Measurements from ENCODE around the gene ALG12.
"Not testable (repeated sequence)": the region's sequence is repeated elsewhere in the genome, so short reads cannot be mapped to it uniquely, and the experiment has no call there.

Gene ALG12

DNA sequence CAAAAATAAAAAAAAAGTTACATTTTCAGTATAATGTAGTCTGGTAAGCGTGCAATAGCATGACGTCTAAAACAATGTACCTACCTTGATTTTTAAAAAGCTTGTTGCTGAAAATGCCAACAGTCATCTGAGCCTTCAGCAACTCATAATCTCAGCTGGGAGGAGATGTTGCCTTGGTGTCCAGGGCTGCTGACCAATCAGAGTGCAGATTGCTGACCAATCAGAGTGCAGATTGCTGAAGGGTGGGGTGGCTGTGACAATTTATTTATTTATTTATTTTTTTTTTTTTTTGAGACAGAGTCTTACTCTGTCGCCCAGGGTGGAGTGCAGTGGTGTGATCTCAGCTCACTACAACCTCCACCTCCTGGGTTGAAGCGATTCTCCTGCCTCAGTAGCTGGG, 46.8 kb downstream of the ALG12 start:
- DNase-seq (ENCODE audit: extremely low read depth in 1 of 2, low read depth in 1 of 2) = no peak

DNA sequence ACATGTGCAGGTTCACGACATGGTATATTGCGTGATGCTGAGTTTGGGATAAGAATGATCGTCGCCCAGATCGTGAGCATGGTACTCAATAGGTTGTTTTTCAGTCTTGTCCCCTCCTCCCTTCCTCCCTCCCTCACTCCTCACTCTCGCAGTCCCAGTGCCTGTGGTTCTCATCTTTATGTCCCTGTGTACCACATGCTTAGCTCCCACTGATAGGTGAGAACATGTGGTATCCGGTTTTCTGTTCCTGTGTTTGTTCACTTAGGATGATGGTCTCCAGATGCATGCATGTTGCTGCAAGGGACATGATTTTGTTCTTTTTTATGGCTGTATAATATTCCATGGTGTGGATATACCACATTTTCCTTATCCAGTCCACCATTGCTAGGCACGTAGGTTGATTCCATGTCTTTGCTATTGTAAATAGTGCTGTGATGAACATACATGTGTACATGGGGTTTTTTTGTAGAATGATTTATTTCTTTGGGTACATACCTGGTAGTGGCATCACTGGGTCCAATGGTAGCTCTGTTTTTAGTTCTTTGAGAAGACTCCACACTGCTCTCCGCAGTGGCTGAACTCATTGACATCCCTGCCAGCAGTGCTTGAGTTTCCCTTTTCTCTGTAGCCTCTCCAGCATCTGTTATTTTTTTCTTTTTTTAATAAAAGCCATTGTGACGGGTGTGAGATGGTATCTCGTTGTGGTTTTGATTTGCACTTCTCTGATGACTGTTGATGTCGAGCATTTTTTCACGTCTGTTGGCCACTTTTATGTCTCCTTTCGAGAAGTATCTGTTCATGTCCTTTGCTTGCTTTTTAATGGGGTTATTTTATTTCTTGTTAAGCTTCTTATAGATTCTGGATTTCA, 48.2 kb downstream of the ALG12 start:
- no peak for DNase-seq (ENCODE audit: extremely low read depth in 1 of 2, low read depth in 1 of 2)

GRCh38 chr22:49869086-49869830, 49.0 kb downstream of the ALG12 start:
- no peak for DNase-seq (ENCODE audit: extremely low read depth in 1 of 2, low read depth in 1 of 2)

- DNase-seq (ENCODE audit: extremely low read depth in 1 of 2, low read depth in 1 of 2) = no peak
These were observed 50.7 kb downstream of the ALG12 start for GRCh38 chr22:49867303-49868265.

DNA sequence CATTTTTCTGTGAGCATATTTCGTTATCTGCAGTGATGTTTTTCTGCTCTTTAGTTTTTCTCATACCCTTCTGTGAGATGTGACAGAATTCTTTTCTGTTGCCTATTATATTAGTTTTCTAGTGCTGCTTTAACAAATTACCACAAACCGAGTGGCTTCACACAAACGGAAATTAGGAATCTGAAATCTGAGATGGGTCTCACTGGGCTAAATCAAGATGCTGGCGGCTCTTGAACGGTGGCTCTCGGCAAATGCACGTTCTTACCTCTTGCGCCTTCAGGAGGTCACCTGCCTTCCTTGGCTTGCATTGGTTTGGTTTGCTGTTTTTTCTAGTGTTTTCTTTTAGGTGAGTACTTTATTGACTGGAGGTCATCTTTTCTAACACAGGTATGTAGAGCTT, 51.6 kb downstream of the ALG12 start:
- no peak for DNase-seq (ENCODE audit: extremely low read depth in 1 of 2, low read depth in 1 of 2)

DNA sequence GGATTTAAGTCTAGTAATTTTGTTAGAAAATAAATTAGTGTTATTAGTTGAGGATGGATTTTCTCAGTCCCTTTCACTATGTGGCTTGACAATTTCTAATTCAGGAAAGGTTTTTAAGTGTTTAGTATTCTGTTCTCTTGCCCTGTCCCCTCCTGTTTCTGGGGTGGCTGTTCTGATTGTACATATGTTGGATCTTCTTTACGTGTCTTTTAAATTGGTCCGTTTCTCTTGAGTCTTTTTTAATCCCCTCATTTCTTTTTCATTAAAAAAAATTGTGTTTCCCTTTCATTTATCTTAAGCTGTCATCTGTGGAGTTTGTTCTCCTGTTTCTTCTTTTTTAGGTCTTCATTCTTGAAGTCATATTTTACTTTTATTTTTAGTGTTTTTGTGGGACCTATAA, 52.1 kb downstream of the ALG12 start:
- no peak for DNase-seq (ENCODE audit: extremely low read depth in 1 of 2, low read depth in 1 of 2)

DNA sequence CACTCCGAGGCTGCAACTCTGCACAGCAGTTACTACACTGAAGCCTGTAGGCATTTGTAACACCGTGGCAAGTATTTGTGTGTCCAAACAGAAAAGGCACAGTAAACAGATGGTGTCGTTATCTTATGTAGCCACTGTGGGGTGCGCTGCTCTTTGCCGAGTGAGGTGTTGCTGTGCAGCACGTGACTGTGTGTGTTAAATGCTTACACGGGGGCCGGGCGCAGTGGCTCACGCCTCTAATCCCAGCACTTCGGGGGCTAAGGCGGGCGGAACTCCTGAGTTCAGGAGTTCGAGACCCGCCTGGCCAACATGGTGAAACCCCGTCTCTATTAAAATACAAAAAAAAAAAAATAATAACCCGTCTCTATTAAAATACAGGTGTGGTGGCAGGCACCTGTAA, 53.1 kb downstream of the ALG12 start:
- DNase-seq (ENCODE audit: extremely low read depth in 1 of 2, low read depth in 1 of 2) = no peak

GRCh38 chr22:49863931-49864330, 54.3 kb downstream of the ALG12 start:
- no peak for DNase-seq (ENCODE audit: extremely low read depth in 1 of 2, low read depth in 1 of 2)

GRCh38 chr22:49862496-49862776, 55.8 kb downstream of the ALG12 start:
- no peak for DNase-seq (ENCODE audit: extremely low read depth in 1 of 2, low read depth in 1 of 2)

DNA sequence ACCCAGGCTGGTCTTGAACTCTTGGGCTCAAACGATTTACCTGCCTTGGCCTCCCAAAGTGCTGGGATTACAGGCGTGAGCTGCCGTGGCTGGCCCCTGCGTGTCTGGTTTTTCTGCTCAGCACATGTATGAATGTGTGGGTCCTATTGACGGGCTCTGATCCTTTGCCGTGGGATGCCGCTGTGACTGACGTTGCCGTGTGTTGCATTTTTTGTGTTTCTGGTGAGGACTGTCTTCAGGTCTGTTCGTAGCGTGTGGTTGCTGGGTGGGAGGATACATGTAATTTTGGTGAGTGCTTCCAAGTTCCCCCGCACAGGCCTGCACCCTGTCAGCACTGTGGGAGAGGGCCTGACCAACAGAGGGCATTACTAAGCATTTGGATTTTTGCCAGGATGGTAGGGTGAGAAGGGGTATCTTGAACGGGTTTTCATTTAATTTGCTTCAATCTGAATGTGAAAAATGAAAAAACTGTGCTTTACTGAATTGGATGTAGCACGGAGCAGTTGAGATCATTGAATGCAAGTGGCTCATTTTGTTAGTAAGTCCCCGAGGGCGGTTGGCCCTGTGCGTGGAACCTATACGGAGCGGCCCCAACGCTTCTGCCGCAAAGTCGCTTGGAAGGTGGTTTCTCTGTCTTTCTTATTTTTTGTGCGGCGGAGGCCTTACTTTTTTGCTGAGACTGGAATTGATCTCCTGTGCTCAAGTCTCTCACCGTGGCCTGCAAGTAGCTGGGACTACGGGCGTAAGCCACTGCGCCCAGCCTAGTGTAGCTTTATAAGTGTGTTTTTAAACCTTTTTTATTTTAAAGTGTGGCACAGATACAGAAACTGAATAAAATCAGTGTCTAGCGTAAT, 56.4 kb downstream of the ALG12 start:
- DNase-seq (ENCODE audit: extremely low read depth in 1 of 2, low read depth in 1 of 2) = no peak

- DNase-seq (ENCODE audit: extremely low read depth in 1 of 2, low read depth in 1 of 2) = no peak
These were observed 59.4 kb downstream of the ALG12 start for GRCh38 chr22:49858827-49859226.

GRCh38 chr22:49856766-49857618, 61.2 kb downstream of the ALG12 start:
- no peak for DNase-seq (ENCODE audit: extremely low read depth in 1 of 2, low read depth in 1 of 2)

DNA sequence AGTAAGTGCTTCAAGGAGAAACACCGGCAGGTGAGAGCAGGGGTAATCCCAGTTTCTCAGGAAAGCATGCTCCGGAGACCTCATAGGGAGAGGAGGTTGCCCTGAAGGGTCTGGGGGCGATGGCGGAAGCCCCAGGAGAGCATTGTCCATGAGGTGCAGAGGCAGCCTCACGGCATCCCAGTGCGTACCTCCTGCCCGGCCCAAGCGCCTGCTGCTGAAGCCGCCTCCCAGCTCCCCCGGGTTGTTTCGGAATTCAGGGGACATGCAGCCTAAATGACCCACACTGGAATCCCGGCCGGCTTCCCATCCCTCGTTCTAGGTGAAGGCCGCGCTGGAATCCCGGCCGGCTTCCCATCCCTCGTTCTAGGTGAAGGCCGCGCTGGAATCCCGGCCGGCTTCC, 61.9 kb downstream of the ALG12 start:
- no peak for DNase-seq (ENCODE audit: extremely low read depth in 1 of 2, low read depth in 1 of 2)

- DNase-seq (ENCODE audit: extremely low read depth in 1 of 2, low read depth in 1 of 2) = no peak
These were observed 62.9 kb downstream of the ALG12 start for GRCh38 chr22:49855251-49855911.

DNA sequence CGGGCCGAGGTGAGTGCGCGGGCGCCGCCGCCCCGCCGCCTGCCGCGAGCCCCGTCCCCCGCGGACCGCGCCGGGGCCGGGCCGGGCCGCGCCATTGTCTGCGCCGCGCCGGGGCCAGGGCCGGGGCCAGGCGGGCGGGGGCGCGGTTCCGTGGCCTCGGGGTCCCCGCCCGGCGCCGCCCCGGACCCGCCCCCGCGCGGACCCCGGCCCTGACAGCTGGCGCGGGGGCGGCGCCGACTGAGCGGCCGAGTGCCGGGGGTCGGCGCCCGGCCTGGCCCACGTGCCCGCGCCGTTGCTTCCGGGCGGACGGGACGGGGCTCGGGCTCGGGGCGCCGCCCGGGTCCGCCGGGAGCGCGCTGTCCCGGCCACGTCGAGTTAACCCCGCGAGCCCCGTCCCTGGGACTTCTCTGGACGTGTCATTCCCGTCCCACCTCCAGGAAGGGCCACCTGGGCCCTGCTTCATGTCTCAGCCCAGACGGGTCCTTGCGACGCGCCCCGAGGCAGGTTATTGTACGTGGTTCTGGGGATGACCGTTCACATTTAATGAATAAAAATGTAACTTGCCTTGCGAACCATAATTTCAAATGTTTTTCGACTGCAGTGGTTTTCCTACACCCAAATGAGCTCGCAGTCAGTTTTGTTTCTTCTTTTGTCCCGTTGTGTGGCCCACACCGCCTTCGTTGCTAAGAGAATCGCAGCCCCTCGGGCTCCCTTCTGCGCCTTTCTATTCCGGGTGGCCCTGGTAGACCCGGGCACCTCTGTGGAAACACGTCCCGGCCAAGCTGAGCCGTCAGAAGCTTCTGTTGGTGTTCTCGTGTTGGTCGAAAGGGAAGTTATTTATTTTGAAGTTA, 64.0 kb downstream of the ALG12 start:
- no peak for DNase-seq (ENCODE audit: extremely low read depth in 1 of 2, low read depth in 1 of 2)

GRCh38 chr22:49852898-49853894, 65.0 kb downstream of the ALG12 start, which contains the start of gene ZBED4:
TSS of gene ZBED4 (plus strand) at chr22:49853844. CDS start at chr22:49883663, 29,819 bp downstream.
- DNase-seq (ENCODE audit: extremely low read depth in 1 of 2, low read depth in 1 of 2) = peak; percentile 91 to 99

DNA sequence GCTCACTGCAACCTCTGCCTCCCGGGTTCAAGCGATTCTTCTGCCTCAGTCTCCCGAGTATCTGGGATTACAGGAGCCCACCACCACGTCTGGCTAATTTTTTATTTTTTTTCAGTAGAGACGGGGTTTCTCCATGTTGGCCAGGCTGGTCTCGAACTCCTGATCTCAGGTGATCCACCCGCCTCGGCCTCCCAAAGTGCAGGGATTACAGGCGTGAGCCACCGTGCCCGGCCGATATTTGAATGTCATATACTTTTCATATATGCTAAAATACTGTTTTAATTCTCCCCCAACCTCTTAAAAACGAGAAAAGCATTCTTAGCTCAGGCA, 65.7 kb downstream of the ALG12 start:
- DNase-seq (ENCODE audit: extremely low read depth in 1 of 2, low read depth in 1 of 2) = not testable (repeated sequence)
